H1 (cell line): ENCODE measurements around the gene IQGAP3. TPM values are rescaled to one million over a fixed set of nuclear protein-coding genes. Genes with fewer than 3 reads are reported as not detected.

Experiments used
- CBX8 ChIP-seq: fragments of 300-800, 300-1000 bp; sonication (generic); IDR thresholded peaks from 2 replicates; pipeline ENCODE4 v1.7.1; 2016; ENCODE audit warnings: low read depth, low read length, borderline replicate concordance
- CHD2 ChIP-seq: IDR thresholded peaks from 2 replicates; pipeline ENCODE4 v1.6.1; 2012; ENCODE audit warnings: low read length, improper control_type of control experiment
- CREB1 ChIP-seq: IDR thresholded peaks from 2 replicates; pipeline ENCODE4 v1.6.1; 2012; ENCODE audit warnings: inconsistent platforms
- CTCF ChIP-seq, 3 experiments: IDR thresholded peaks; 1 replicate in 2 of 3; 2 replicates in 1 of 3; pipeline versions ENCODE4 v1.5.1 to v1.6.1; 2011; ENCODE audit warnings: low read length in 3 of 3, mild to moderate bottlenecking in 3 of 3, inconsistent platforms in 2 of 3, low read depth in 1 of 3, moderate library complexity in 1 of 3; ENCODE audit not compliant: insufficient read depth in 1 of 3; ENCODE audit errors: control extremely low read depth in 1 of 3
- EGR1 ChIP-seq: IDR thresholded peaks from 2 replicates; pipeline ENCODE4 v1.6.1; 2011; ENCODE audit warnings: low read depth, low read length, borderline replicate concordance
- EP300 ChIP-seq, 2 experiments: IDR thresholded peaks; 1 replicate in 1 of 2; 2 replicates in 1 of 2; pipeline ENCODE4 v1.6.1; 2011 to 2012; ENCODE audit warnings: low read depth in 2 of 2, low read length in 2 of 2, mild to moderate bottlenecking in 2 of 2, borderline replicate concordance in 1 of 2, inconsistent platforms in 1 of 2, moderate library complexity in 1 of 2
- EZH2 ChIP-seq: fragments of 200-600 bp; sonication (generic); IDR thresholded peaks from 2 replicates; pipeline ENCODE4 v1.7.1; 2012; ENCODE audit warnings: low read depth, mild to moderate bottlenecking, moderate library complexity, low read length, inconsistent platforms; ENCODE audit not compliant: severe bottlenecking
- FOSL1 ChIP-seq: IDR thresholded peaks from 2 replicates; pipeline ENCODE4 v1.6.1; 2011; ENCODE audit warnings: mild to moderate bottlenecking, low read depth, low read length, moderate library complexity; ENCODE audit not compliant: insufficient read depth
- MAX ChIP-seq: IDR thresholded peaks from 2 replicates; pipeline ENCODE4 v1.6.1; 2012; ENCODE audit warnings: inconsistent platforms
- NRF1 ChIP-seq: IDR thresholded peaks from 2 replicates; pipeline ENCODE4 v1.6.1; 2011; ENCODE audit warnings: mild to moderate bottlenecking, low read depth, low read length, improper control_type of control experiment
- PHF8 ChIP-seq: fragments of 200-600 bp; sonication (generic); conservative IDR thresholded peaks from 2 replicates; pipeline ENCODE4 v1.7.1; 2012; ENCODE audit warnings: low read depth, mild to moderate bottlenecking, inconsistent platforms, low read length, moderate library complexity
- POLR2A ChIP-seq, 2 experiments: IDR thresholded peaks; 1 replicate in 1 of 2; 2 replicates in 1 of 2; pipeline ENCODE4 v1.6.1; 2011; ENCODE audit warnings: low read depth in 2 of 2, low read length in 2 of 2, mild to moderate bottlenecking in 2 of 2; ENCODE audit errors: control extremely low read depth in 1 of 2
- RAD21 ChIP-seq, 2 experiments: IDR thresholded peaks in 1 of 2; conservative IDR thresholded peaks in 1 of 2; 2 replicates each; pipeline ENCODE4 v1.6.1; 2011; ENCODE audit warnings: low read depth in 2 of 2, low read length in 2 of 2, improper control_type of control experiment in 1 of 2, inconsistent platforms in 1 of 2, mild to moderate bottlenecking in 1 of 2, moderate library complexity in 1 of 2
- RBBP5 ChIP-seq: IDR thresholded peaks from 2 replicates; pipeline ENCODE4 v1.7.1; 2012; ENCODE audit warnings: low read depth, mild to moderate bottlenecking, inconsistent platforms, low read length, moderate library complexity, borderline replicate concordance
- SIRT6 ChIP-seq: IDR thresholded peaks from one replicate; pipeline ENCODE4 v1.7.1; 2012; ENCODE audit warnings: low read length, inconsistent platforms
- SP1 ChIP-seq: IDR thresholded peaks from 2 replicates; pipeline ENCODE4 v1.6.1; 2011; ENCODE audit warnings: low read depth, low read length
- SP2 ChIP-seq: IDR thresholded peaks from 2 replicates; pipeline ENCODE4 v1.6.1; 2012; ENCODE audit warnings: mild to moderate bottlenecking, low read length, inconsistent platforms
- SP4 ChIP-seq: IDR thresholded peaks from 2 replicates; pipeline ENCODE4 v1.6.1; 2012; ENCODE audit warnings: low read length, inconsistent platforms
- SRF ChIP-seq: IDR thresholded peaks from 2 replicates; pipeline ENCODE4 v1.6.1; 2011; ENCODE audit warnings: mild to moderate bottlenecking, low read depth, low read length, moderate library complexity
- ZNF274 ChIP-seq: IDR thresholded peaks from 2 replicates; pipeline ENCODE4 v1.7.0; 2012; ENCODE audit warnings: low read length, borderline replicate concordance; ENCODE audit errors: extremely low read depth
- polyA plus RNA-seq, 7 experiments: library from polyadenylated mRNA; depleted of rRNA in 3 of 7; stranded (reverse) in 5 of 7; unstranded in 2 of 7; fragments of >200 nt in 5 of 7; fragments of 200-250 nt in 2 of 7; gene quantifications; 1 replicate in 5 of 7; 2 replicates in 1 of 7; 4 replicates in 1 of 7; pipeline versions ENCODE4 v1.2.1 to v1.2.3, GENCODE V29; 2011 to 2013; ENCODE audit warnings: missing spikeins in 2 of 7, mixed read lengths in 2 of 7
- total RNA-seq: library from RNA; stranded (reverse); fragmentation: NEBNext Ultra II Directional; extraction: Animal tissue kit (Norgen Biotek cat#: 25700); gene quantifications from 2 replicates; pipeline ENCODE4 v1.2.1, GENCODE V29; 2021

Gene IQGAP3
- total and polyA plus RNA-seq, 2 of the 8 experiments (the other 6 are each of a cell fraction or from before 2014, with no cell fraction given): 14.6 to 22.3 TPM

GRCh38 chr1:156500793-156501506 is 71.4 kb downstream of the IQGAP3 start (continued):
- TF ChIP-seq SP4: no peak
- TF ChIP-seq EGR1: peak; percentile 71; the same call in 1 of the 2 replicates
- TF ChIP-seq MAX: peak; percentile 87
- TF ChIP-seq PHF8: peak; percentile 53
- TF ChIP-seq SRF: no peak
- TF ChIP-seq CTCF (IDR thresholded peaks at IDR 0.05; ENCODE audit: control extremely low read depth in 1 of 3, insufficient read depth in 1 of 3, low read depth in 1 of 3, low read length in 3 of 3): peak; percentile 23 to 46 (median 39)
- TF ChIP-seq ZNF274: no peak
- no peak for TF ChIP-seq RBBP5
- no peak for TF ChIP-seq CBX8
- no peak for TF ChIP-seq FOSL1
- peak; percentile 62; the same call in 1 of the 2 replicates for TF ChIP-seq CREB1
- no peak for TF ChIP-seq SIRT6
- TF ChIP-seq SP1: peak; percentile 82
- TF ChIP-seq CHD2: peak; percentile 80
- TF ChIP-seq EP300 (IDR thresholded peaks at IDR 0.05; ENCODE audit: borderline replicate concordance in 1 of 2, low read depth in 2 of 2, low read length in 2 of 2): no peak
- TF ChIP-seq NRF1: no peak
- TF ChIP-seq SP2: peak; percentile 55
- TF ChIP-seq EZH2: no peak
- TF ChIP-seq RAD21 (IDR thresholded peaks at IDR 0.05 in 1 of 2, conservative IDR thresholded peaks at IDR 0.05 in 1 of 2; ENCODE audit: low read depth in 2 of 2, low read length in 2 of 2): peak; percentile 13 to 25; a peak in 2 of 4 replicates
- TF ChIP-seq POLR2A (IDR thresholded peaks at IDR 0.05; ENCODE audit: control extremely low read depth in 1 of 2, low read depth in 2 of 2, low read length in 2 of 2): peak in 1 of 2 experiments; percentile 64; a peak in 1 of 3 replicates
